GM12865 (cell line): ENCODE results near the gene PYGB.

Experiments used
- DNase-seq: peaks from one replicate; pipeline ENCODE4 v3.0.0; 2010; ENCODE audit warnings: low read depth
- H3K4me3 ChIP-seq: 2 replicates; pipeline ENCODE4 v1.5.1; 2011; ENCODE audit warnings: mild to moderate bottlenecking, low read depth, low read length, control low read depth
- TF ChIP-seq, protein P1 (sequence below): IDR thresholded peaks from 2 replicates; pipeline ENCODE4 v1.5.1; 2011; ENCODE audit warnings: low read length, control low read depth, low read depth, inconsistent platforms; ENCODE audit not compliant: insufficient read depth; ENCODE audit errors: missing control alignments

PYGB gene

DNA sequence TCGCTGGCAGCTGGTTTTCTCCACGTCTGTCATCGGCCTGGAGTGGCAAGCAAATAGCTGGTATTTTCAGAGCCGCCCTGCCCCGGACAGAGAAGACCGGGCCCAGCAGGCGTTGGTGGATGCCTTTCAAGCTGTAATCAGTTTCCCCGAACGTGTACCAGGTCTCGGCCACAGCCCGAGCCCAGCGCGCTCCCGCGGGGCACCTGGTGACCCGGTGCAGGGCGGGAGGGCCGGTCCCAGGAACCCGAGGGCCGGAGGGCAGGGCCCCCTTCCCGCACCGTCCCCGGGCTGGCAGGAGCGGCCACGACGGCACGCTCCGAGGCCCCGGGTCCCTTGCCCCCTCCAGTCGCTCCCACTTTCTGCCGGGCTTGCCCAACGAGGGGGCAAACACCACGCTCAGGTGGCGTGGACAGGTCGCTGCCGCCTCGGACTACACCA lies 348 bp upstream of the PYGB start:
- H3K4me3 ChIP-seq = peak overlapping the region; percentile 89
- peak; percentile 18 for DNase-seq
- TF ChIP-seq, protein P1, sequence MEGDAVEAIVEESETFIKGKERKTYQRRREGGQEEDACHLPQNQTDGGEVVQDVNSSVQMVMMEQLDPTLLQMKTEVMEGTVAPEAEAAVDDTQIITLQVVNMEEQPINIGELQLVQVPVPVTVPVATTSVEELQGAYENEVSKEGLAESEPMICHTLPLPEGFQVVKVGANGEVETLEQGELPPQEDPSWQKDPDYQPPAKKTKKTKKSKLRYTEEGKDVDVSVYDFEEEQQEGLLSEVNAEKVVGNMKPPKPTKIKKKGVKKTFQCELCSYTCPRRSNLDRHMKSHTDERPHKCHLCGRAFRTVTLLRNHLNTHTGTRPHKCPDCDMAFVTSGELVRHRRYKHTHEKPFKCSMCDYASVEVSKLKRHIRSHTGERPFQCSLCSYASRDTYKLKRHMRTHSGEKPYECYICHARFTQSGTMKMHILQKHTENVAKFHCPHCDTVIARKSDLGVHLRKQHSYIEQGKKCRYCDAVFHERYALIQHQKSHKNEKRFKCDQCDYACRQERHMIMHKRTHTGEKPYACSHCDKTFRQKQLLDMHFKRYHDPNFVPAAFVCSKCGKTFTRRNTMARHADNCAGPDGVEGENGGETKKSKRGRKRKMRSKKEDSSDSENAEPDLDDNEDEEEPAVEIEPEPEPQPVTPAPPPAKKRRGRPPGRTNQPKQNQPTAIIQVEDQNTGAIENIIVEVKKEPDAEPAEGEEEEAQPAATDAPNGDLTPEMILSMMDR = no peak

DNA sequence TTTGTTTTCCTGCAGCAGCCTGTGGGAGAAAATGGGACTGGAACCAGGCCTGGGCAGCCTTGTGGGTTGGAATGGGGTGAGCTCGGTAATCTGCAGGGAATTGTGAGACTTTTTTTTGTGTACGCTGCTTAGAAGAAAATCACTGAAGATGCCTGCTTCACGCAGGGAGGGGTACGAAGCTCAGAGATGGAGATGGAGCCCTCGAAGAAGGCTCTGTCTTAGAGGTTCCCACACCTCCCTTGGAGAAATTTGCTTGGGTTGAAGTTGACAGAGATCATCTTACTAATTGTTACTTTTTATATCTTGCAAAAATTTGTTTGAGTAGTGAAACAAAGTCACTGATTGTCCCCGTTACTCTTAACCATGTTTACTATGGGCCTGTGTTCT lies 894 bp downstream of the PYGB start:
- peak overlapping the region; percentile 89 for H3K4me3 ChIP-seq
- TF ChIP-seq, protein P1 = no peak
- no peak for DNase-seq

DNA sequence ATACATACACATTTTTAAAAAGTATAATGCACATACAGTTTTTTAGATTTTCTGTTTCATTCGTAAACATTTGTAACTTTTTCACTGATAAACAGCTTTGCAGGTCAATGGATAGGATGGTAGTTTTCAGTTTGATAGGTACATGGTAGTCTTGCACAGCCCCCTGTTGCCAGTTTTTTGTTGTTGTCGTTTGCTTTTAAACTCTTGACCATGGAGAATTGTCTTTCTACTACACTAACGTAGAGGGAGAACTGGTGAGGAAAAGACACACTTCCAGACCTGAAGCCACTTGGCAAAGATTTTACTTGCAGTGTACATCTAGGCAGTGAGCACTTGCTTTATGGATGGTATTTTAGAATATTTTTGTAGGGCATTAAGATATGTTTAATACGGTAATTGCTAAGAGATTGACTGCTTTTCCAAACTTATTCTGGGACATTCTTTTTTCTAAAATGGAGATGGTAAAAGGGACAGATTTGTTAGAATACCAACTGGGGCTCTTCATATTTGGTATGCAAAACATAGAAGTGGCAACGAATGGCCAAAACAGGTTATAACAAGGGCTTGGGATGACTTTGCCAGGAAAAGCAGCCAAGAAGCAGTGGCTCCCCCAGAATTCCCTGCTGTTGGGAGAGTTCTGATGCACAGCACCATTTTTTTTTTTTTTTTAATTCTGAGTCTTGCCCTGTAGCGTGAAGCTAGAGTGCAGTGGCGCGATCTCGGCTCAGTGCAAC lies 1.5 kb downstream of the PYGB start:
- peak overlapping the region; percentile 89 for H3K4me3 ChIP-seq
- TF ChIP-seq, protein P1 = no peak
- DNase-seq = no peak

DNA sequence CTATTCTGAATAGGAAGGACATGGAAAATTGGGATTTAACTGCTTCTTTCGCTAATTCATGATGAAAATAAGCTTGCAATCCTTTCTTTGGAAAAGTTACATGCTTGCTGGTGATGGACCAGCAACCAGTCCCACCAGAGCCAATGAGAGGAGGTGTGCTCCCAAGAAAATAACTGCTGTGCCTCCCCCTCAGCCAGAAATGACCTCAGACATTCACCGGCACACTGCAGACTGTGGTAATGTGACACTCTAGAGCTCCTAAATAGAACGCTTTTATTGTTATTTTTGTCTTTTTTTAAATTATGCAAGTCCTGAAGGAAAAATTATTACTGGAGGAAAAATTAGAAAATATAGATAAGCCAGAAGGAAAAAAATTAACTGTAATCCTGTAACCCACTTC lies 2.6 kb downstream of the PYGB start:
- no peak for DNase-seq
- TF ChIP-seq, protein P1 = no peak
- no peak overlapping the region for H3K4me3 ChIP-seq

DNA sequence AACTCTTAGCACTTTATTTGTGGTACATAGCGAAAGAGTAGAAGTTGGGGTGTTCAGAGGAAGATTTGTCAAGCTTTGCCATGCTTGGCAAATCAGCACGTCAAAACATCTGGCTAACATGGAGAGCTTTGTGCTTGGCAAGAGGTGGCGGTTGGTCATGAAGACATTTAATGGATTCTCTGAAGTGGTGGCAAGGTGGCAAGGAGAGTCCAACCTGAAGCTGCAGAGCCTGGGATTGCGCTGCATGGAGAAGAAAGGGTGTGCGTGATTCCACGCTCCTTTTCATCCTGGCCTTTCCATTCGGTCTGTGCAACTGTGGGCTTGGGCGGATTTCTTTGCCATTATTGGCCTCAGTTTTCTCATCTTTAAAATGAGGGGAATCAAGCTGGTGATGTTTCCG lies 3.1 kb downstream of the PYGB start:
- no peak overlapping the region for H3K4me3 ChIP-seq
- TF ChIP-seq, protein P1 = no peak
- DNase-seq = no peak

DNA sequence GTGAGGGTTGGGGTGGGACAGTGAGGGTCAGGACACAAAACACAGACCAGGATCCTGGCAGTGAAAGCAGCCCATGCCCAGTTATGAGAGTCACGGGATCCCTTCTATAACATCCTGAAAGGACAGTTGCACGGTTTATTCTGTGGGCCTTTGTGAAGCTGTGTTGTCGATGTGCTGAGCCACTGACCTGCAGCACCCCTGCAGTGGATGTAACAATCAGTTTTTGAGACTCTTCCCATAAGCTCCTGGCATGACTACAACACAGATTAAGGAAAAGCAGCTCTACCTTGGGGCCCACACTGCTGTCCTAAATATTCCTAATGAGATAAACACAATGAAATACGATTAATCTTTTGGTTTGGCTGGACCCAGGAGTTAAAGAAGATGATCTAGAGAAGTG lies 3.7 kb downstream of the PYGB start:
- H3K4me3 ChIP-seq = no peak overlapping the region
- TF ChIP-seq, protein P1 = no peak
- no peak for DNase-seq

DNA sequence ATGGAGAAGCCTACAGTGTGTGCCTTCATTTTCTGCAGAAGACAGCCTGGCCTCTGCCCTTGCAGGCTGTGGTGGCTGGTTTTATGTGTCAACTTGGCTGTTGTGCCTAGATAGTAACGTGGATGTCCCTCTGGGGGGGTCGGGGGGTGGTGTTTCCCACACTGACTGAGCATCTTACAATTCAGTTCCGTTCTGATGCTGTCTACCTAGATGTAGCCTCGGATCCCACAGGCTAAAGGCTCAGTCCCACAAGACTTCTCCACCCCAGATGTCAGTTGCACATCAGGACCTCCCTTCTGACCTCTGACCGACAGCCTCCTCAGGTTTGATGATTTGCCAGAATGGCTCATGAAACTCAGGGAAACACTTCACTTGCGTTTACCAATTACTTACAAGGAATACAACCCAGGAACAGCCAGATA lies 4.4 kb downstream of the PYGB start:
- DNase-seq = no peak
- TF ChIP-seq, protein P1 = no peak
- H3K4me3 ChIP-seq = no peak overlapping the region
